HepG2 (cell line): ENCODE results near the gene SQOR.

ENCODE experiments used
- TF ChIP-seq, protein P1 (sequence below): sonication (generic); formaldehyde crosslinking; IDR thresholded peaks from 2 replicates; pipeline ENCODE4 v1.5.0; 2020; ENCODE audit warnings: mild to moderate bottlenecking, missing genetic modification reagents
- TF ChIP-seq, protein P2 (sequence below), 2 experiments: sonication (generic) in 1 of 2; formaldehyde crosslinking in 1 of 2; IDR thresholded peaks; 2 replicates each; pipeline versions ENCODE4 v1.6.1 to v1.9.0; 2014 to 2022; ENCODE audit warnings: antibody characterized with exemption in 1 of 2, borderline replicate concordance in 1 of 2, inconsistent platforms in 1 of 2, low read depth in 1 of 2, missing genetic modification reagents in 1 of 2

GRCh38 chr15:45611305-45611704 is 23.5 kb upstream of the SQOR start:
- TF ChIP-seq, protein P1, sequence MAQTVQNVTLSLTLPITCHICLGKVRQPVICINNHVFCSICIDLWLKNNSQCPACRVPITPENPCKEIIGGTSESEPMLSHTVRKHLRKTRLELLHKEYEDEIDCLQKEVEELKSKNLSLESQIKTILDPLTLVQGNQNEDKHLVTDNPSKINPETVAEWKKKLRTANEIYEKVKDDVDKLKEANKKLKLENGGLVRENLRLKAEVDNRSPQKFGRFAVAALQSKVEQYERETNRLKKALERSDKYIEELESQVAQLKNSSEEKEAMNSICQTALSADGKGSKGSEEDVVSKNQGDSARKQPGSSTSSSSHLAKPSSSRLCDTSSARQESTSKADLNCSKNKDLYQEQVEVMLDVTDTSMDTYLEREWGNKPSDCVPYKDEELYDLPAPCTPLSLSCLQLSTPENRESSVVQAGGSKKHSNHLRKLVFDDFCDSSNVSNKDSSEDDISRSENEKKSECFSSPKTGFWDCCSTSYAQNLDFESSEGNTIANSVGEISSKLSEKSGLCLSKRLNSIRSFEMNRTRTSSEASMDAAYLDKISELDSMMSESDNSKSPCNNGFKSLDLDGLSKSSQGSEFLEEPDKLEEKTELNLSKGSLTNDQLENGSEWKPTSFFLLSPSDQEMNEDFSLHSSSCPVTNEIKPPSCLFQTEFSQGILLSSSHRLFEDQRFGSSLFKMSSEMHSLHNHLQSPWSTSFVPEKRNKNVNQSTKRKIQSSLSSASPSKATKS (CRISPR knock-in tag), result no peak
- TF ChIP-seq, protein P2, sequence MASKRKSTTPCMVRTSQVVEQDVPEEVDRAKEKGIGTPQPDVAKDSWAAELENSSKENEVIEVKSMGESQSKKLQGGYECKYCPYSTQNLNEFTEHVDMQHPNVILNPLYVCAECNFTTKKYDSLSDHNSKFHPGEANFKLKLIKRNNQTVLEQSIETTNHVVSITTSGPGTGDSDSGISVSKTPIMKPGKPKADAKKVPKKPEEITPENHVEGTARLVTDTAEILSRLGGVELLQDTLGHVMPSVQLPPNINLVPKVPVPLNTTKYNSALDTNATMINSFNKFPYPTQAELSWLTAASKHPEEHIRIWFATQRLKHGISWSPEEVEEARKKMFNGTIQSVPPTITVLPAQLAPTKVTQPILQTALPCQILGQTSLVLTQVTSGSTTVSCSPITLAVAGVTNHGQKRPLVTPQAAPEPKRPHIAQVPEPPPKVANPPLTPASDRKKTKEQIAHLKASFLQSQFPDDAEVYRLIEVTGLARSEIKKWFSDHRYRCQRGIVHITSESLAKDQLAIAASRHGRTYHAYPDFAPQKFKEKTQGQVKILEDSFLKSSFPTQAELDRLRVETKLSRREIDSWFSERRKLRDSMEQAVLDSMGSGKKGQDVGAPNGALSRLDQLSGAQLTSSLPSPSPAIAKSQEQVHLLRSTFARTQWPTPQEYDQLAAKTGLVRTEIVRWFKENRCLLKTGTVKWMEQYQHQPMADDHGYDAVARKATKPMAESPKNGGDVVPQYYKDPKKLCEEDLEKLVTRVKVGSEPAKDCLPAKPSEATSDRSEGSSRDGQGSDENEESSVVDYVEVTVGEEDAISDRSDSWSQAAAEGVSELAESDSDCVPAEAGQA (IDR thresholded peaks at IDR 0.05; ENCODE audit: low read depth), result no peak
- TF ChIP-seq, protein P2 (CRISPR knock-in tag; IDR thresholded peaks at IDR 0.05; ENCODE audit: borderline replicate concordance), result no peak
